Measurements from ENCODE around the gene MILR1. TPM values are rescaled to one million over a fixed set of nuclear protein-coding genes. Genes with fewer than 3 reads are reported as not detected.
"Not testable (repeated sequence)": the region's sequence is repeated elsewhere in the genome, so short reads cannot be mapped to it uniquely, and the experiment has no call there.

MILR1 gene
- total RNA-seq, 4 donors from 2014 or later: 3.1 to 27.0 (median 6.4) TPM

DNA sequence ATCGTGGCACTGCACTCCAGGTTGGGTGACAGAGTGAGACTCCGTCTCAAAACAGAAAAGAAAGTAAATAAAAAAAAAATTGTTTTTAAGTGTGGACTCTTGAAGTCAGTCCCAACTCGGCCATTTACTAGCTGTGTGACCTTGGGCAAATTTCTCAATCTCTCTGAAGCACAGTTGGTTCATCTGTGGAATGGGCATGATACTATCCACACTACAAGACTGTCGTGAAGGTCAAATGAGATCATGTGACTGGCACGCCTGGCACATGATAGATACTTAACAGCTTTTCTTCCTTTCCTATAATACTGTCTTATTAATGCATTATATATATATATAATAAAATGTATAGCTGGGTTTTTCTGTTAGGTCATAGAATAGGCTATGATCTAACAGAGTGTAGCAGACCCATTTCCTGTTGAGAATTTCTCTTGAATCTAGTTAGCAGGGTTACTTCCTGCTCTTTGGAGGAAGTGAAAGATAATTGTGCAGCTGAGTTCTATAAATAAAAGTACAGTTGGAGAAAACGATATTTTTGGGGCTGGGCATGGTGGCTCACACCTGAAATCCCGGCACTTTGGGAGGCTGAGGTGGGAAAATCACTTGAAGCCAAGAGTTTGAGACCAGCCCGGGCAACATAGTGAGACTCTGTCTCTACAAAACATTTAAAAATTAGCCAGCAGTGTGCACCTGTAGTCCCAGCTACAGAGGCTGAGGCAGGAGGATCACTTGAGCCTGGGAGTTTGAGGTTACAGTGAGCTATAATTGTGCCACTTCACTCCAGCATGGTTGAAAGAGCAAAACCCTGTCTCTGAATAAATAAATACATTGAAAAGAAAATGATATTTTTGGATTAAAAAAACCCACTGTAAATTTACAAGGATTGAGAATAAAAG is 7.3 kb downstream of the MILR1 start:
- peaks cover 0 to 22% (median 12%) of the 10 kb centered on the region in 4 donors for H3K4me1 ChIP-seq
- H3K9me3 ChIP-seq: no peaks in the 10 kb centered on the region
- H3K4me3 ChIP-seq: no peak overlapping the region
- no peaks in the 10 kb centered on the region for H3K27me3 ChIP-seq
- WGBS, 2 donors: 76 to 79% methylated on average over 8 of the region's 8 CpGs
- no peak overlapping the region for H3K27ac ChIP-seq
- TF ChIP-seq POLR2A (IDR thresholded peaks at IDR 0.05) (no peak), EP300 (IDR thresholded peaks at IDR 0.05) (no peak)
- TF ChIP-seq, protein P1, sequence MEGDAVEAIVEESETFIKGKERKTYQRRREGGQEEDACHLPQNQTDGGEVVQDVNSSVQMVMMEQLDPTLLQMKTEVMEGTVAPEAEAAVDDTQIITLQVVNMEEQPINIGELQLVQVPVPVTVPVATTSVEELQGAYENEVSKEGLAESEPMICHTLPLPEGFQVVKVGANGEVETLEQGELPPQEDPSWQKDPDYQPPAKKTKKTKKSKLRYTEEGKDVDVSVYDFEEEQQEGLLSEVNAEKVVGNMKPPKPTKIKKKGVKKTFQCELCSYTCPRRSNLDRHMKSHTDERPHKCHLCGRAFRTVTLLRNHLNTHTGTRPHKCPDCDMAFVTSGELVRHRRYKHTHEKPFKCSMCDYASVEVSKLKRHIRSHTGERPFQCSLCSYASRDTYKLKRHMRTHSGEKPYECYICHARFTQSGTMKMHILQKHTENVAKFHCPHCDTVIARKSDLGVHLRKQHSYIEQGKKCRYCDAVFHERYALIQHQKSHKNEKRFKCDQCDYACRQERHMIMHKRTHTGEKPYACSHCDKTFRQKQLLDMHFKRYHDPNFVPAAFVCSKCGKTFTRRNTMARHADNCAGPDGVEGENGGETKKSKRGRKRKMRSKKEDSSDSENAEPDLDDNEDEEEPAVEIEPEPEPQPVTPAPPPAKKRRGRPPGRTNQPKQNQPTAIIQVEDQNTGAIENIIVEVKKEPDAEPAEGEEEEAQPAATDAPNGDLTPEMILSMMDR (IDR thresholded peaks at IDR 0.05): no peak
- no peak for DNase-seq (ENCODE audit: low spot score in 2 of 2)
- no peaks in the 10 kb centered on the region for H3K36me3 ChIP-seq

DNA sequence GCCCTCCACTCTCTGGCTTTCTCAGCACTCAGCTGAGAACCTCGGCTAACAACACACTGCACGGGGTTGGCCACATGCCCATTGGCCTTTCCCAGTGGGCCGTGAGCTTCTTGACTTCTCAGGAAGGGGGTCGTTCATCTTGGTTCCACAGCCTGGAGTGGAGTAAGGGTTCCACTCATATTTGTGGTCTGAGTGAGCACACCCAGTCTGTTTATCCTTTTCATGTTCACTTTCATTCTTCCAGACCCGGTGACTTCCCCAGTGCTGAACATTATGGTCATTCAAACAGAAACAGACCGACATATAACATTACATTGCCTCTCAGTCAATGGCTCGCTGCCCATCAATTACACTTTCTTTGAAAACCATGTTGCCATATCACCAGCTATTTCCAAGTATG is 8.2 kb downstream of the MILR1 start:
- Histone ChIP-seq H3K4me3 (no peak overlapping the region), H3K4me1 (peaks cover 0 to 22% (median 12%) of the 10 kb centered on the region in 4 donors), H3K27ac (peak overlapping the region in 1 of 4 donors; percentile 3), H3K27me3 (no peaks in the 10 kb centered on the region), H3K9me3 (no peaks in the 10 kb centered on the region), H3K36me3 (no peaks in the 10 kb centered on the region)
- WGBS, 2 donors: 43 to 49% methylated on average over 7 of the region's 7 CpGs
- TF ChIP-seq, protein P1 (IDR thresholded peaks at IDR 0.05): no peak
- no peak for TF ChIP-seq POLR2A (IDR thresholded peaks at IDR 0.05)
- TF ChIP-seq EP300 (IDR thresholded peaks at IDR 0.05): no peak
- DNase-seq (ENCODE audit: low spot score in 2 of 2): no peak

DNA sequence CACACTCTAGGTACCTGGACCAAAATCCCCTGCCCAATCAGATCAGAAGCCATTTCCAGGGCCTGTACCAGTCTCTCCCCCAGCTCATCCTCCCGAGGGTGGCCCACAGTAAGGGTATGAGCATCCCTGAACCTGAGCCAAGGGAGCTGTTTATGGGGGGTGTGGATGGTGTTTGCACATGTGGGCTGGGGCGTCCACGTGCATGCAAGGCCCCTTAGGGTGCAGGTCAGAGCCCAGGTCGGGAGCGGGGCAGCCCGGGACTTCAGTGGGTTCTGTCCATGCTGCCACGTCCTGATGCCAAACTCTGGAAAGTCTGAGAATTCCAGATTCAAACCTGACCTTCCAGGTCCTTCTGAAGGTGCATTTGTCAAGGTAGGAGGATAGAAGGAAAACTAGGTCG is 9.8 kb downstream of the MILR1 start:
- H3K9me3 ChIP-seq: no peaks in the 10 kb centered on the region
- WGBS, 2 donors: 71 to 80% methylated on average over 8 of the region's 8 CpGs
- DNase-seq (ENCODE audit: low spot score in 2 of 2): no peak
- peaks cover 0 to 22% (median 12%) of the 10 kb centered on the region in 4 donors for H3K4me1 ChIP-seq
- no peaks in the 10 kb centered on the region for H3K36me3 ChIP-seq
- no peak overlapping the region for H3K27ac ChIP-seq
- no peak overlapping the region for H3K4me3 ChIP-seq
- no peaks in the 10 kb centered on the region for H3K27me3 ChIP-seq
- TF ChIP-seq, protein P1 (IDR thresholded peaks at IDR 0.05): no peak
- TF ChIP-seq POLR2A (IDR thresholded peaks at IDR 0.05) (no peak), EP300 (IDR thresholded peaks at IDR 0.05) (no peak)

DNA sequence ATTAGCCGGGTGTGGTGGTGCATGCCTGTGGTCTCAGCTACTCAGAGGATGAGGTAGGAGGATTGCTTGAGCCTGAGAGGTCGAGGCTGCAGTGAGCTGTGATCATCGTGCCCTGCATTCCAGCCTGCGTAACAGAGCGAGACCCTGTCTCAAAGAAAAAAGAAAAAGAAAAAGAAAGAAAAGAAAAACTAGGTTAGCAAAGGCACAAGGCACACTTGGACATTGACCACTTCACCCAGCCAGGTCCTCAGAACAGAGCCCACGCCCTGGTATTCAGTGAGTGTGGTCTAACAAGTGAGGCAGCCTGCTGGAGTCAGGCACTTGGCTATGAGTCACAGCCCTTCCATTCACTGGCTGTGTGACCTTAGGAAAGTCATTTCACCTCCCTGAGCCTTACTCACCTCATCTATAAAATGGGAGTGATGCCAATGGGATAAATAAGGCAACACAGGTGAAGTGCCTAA is 10.4 kb downstream of the MILR1 start:
- H3K27ac ChIP-seq: no peak overlapping the region
- DNase-seq (ENCODE audit: low spot score in 2 of 2): no peak
- H3K27me3 ChIP-seq: no peaks in the 10 kb centered on the region
- H3K36me3 ChIP-seq: no peaks in the 10 kb centered on the region
- 74% methylated on average over 6 of the region's 6 CpGs for WGBS, 2 donors
- peaks cover 0 to 22% (median 12%) of the 10 kb centered on the region in 4 donors for H3K4me1 ChIP-seq
- no peak overlapping the region for H3K4me3 ChIP-seq
- TF ChIP-seq POLR2A (IDR thresholded peaks at IDR 0.05) (no peak), EP300 (IDR thresholded peaks at IDR 0.05) (no peak)
- TF ChIP-seq, protein P1 (IDR thresholded peaks at IDR 0.05): no peak
- H3K9me3 ChIP-seq: no peaks in the 10 kb centered on the region

DNA sequence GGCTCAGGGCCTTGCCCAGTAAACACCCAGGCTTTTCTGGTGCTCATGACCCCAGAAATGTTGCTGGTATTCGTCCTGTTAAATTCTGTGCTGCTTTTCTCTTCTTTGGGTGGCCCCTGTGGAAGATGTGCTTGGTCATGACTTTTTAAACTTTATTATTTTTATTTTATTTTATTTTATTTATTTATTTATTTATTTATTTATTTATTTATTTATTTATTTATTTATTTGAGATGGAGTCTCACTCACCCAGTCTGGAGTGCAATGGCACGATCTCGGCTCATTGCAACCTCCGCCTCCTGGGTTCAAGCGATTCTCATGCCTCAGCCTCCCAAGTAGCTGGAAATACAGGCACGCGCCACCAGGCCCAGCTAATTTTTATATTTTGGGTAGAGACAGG is 10.9 kb downstream of the MILR1 start:
- whole genome bisulfite sequencing, 2 donors: 96 to 97% methylated on average over 7 of the region's 7 CpGs
- not testable (repeated sequence) for H3K27me3 ChIP-seq; H3K9me3 ChIP-seq; DNase-seq (ENCODE audit: low spot score in 2 of 2); H3K4me3 ChIP-seq; H3K36me3 ChIP-seq; H3K27ac ChIP-seq
- H3K4me1 ChIP-seq: peaks cover 0 to 22% (median 12%) of the 10 kb centered on the region in 4 donors
